ENCODE results near the gene MAOB. TPM values are rescaled to one million over a fixed set of nuclear protein-coding genes. Genes with fewer than 3 reads are reported as not detected.
A peak's percentile ranks its signal among the peaks of the same experiment; 100 is the strongest.

Gene MAOB
- total RNA-seq, 1 experiment from 2014 or later = not detected

GRCh38 chrX:43813319-43813718 lies 68.9 kb downstream of the MAOB start:
- CTCF ChIA-PET = interaction anchor here (0.6 to 1.2 kb wide), 4 partner anchors 11 to 744 kb away, joined by 3 to 4 read pairs (median 4); no protein-coding TSS in a partner anchor
- no TSS peak for BruUV-seq (replicated peaks)
- TF ChIP-seq, protein P1, sequence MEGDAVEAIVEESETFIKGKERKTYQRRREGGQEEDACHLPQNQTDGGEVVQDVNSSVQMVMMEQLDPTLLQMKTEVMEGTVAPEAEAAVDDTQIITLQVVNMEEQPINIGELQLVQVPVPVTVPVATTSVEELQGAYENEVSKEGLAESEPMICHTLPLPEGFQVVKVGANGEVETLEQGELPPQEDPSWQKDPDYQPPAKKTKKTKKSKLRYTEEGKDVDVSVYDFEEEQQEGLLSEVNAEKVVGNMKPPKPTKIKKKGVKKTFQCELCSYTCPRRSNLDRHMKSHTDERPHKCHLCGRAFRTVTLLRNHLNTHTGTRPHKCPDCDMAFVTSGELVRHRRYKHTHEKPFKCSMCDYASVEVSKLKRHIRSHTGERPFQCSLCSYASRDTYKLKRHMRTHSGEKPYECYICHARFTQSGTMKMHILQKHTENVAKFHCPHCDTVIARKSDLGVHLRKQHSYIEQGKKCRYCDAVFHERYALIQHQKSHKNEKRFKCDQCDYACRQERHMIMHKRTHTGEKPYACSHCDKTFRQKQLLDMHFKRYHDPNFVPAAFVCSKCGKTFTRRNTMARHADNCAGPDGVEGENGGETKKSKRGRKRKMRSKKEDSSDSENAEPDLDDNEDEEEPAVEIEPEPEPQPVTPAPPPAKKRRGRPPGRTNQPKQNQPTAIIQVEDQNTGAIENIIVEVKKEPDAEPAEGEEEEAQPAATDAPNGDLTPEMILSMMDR (IDR thresholded peaks at IDR 0.05; ENCODE audit: unreplicated experiment) = no peak
- H3K27me3 Mint-ChIP-seq (ENCODE audit: insufficient read depth, unreplicated experiment) = peaks cover 54% of the 10 kb centered on the region
- DNase-seq (ENCODE audit: unreplicated experiment) = no peak
- no peaks in the 10 kb centered on the region for H3K9me3 Mint-ChIP-seq (ENCODE audit: unreplicated experiment)
- intact Hi-C loops (cut with micrococcal nuclease) = no loop called here
- POLR2A ChIA-PET = no interaction called here
- no peak overlapping the region for H3K4me3 Mint-ChIP-seq (ENCODE audit: unreplicated experiment)
- H3K36me3 Mint-ChIP-seq (ENCODE audit: insufficient read depth, unreplicated experiment) = no peaks in the 10 kb centered on the region
- H3K4me1 Mint-ChIP-seq (ENCODE audit: insufficient read depth, unreplicated experiment) = no peaks in the 10 kb centered on the region
- H3K27ac Mint-ChIP-seq (ENCODE audit: low read depth, unreplicated experiment) = no peak overlapping the region

GRCh38 chrX:43809463-43809862 lies 72.8 kb downstream of the MAOB start:
- CTCF ChIA-PET = interaction anchor here (0.6 to 0.9 kb wide), 3 partner anchors 18 to 69 kb away, joined by 3 read pairs; no protein-coding TSS in a partner anchor
- H3K36me3 Mint-ChIP-seq (ENCODE audit: insufficient read depth, unreplicated experiment) = no peaks in the 10 kb centered on the region
- no TSS peak for BruUV-seq (replicated peaks)

DNA sequence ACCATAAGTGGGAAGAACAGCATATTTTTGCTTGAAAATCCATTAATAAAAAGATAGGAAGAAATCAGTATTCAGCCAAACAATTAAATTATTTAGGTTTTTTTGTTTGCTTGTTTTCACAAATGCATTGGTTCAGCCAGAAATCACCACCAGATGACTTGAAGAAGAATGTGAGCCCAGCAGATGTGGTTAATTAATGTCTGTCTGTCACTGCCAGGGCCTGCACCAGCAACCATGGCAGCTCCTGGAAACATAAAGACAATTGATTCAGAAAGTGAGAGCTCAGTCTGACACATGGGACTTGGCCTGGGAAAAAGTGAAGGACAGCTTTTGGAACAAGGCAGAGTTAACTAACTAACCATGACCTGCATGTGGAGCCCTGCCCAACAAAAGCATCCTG lies 74.0 kb downstream of the MAOB start:
- Mint-ChIP-seq H3K36me3 (ENCODE audit: insufficient read depth, unreplicated experiment) (no peaks in the 10 kb centered on the region), H3K4me3 (ENCODE audit: unreplicated experiment) (no peak overlapping the region), H3K27me3 (ENCODE audit: insufficient read depth, unreplicated experiment) (peaks cover 62% of the 10 kb centered on the region), H3K27ac (ENCODE audit: low read depth, unreplicated experiment) (no peak overlapping the region), H3K4me1 (ENCODE audit: insufficient read depth, unreplicated experiment) (no peaks in the 10 kb centered on the region), H3K9me3 (ENCODE audit: unreplicated experiment) (no peaks in the 10 kb centered on the region)
- ChIA-PET CTCF (no interaction called here), POLR2A (no interaction called here)
- intact Hi-C loops (cut with micrococcal nuclease) = no loop called here
- DNase-seq (ENCODE audit: unreplicated experiment) = no peak
- TF ChIP-seq, protein P1 (IDR thresholded peaks at IDR 0.05; ENCODE audit: unreplicated experiment) = no peak
- no TSS peak for BruUV-seq (replicated peaks)

More at GRCh38 chrX:43809463-43809862, 72.8 kb downstream of the MAOB start:
- intact Hi-C loops (cut with micrococcal nuclease) = no loop called here
- no peaks in the 10 kb centered on the region for H3K9me3 Mint-ChIP-seq (ENCODE audit: unreplicated experiment)
- no peaks in the 10 kb centered on the region for H3K4me1 Mint-ChIP-seq (ENCODE audit: insufficient read depth, unreplicated experiment)
- TF ChIP-seq, protein P1 (IDR thresholded peaks at IDR 0.05; ENCODE audit: unreplicated experiment) = no peak
- POLR2A ChIA-PET = no interaction called here
- peak; percentile 41 for DNase-seq (ENCODE audit: unreplicated experiment)
- H3K27ac Mint-ChIP-seq (ENCODE audit: low read depth, unreplicated experiment) = no peak overlapping the region
- no peak overlapping the region for H3K4me3 Mint-ChIP-seq (ENCODE audit: unreplicated experiment)
- H3K27me3 Mint-ChIP-seq (ENCODE audit: insufficient read depth, unreplicated experiment) = peaks cover 64% of the 10 kb centered on the region

- H3K27me3 Mint-ChIP-seq (ENCODE audit: insufficient read depth, unreplicated experiment) = peaks cover 75% of the 10 kb centered on the region
- POLR2A ChIA-PET = no interaction called here
- H3K4me3 Mint-ChIP-seq (ENCODE audit: unreplicated experiment) = no peak overlapping the region
- DNase-seq (ENCODE audit: unreplicated experiment) = peak; percentile 8
- no peak overlapping the region for H3K27ac Mint-ChIP-seq (ENCODE audit: low read depth, unreplicated experiment)
- no peaks in the 10 kb centered on the region for H3K36me3 Mint-ChIP-seq (ENCODE audit: insufficient read depth, unreplicated experiment)
- CTCF ChIA-PET = no interaction called here
- TF ChIP-seq, protein P1 (IDR thresholded peaks at IDR 0.05; ENCODE audit: unreplicated experiment) = no peak
- no peaks in the 10 kb centered on the region for H3K4me1 Mint-ChIP-seq (ENCODE audit: insufficient read depth, unreplicated experiment)
- intact Hi-C loops (cut with micrococcal nuclease) = no loop called here
- BruUV-seq (replicated peaks) = no TSS peak
- no peaks in the 10 kb centered on the region for H3K9me3 Mint-ChIP-seq (ENCODE audit: unreplicated experiment)
Measured at GRCh38 chrX:43805579-43805978, 76.7 kb downstream of the MAOB start.

Measured in MCF 10A (cell line).